HFF-Myc (cell line): ENCODE measurements around the gene P3H3.

Experiments used
- DNase-seq: peaks from one replicate; pipeline ENCODE4 v3.0.0-alpha.2; 2011; ENCODE audit warnings: low read depth; ENCODE audit errors: extremely low read depth
- H3K4me3 ChIP-seq: replicated peaks from 2 replicates; pipeline ENCODE4 v1.5.1; 2011; ENCODE audit warnings: low read depth, mild to moderate bottlenecking, control low read depth, low read length
- CTCF ChIP-seq: IDR thresholded peaks from 2 replicates; pipeline ENCODE4 v1.5.1; 2012; ENCODE audit warnings: mild to moderate bottlenecking, low read depth, low read length, control low read depth; ENCODE audit errors: missing control alignments

P3H3 gene

GRCh38 chr12:6836851-6837250 is 8.6 kb downstream of the P3H3 start:
- DNase-seq: no peak
- no peak overlapping the region for H3K4me3 ChIP-seq
- no peak for TF ChIP-seq CTCF

- no peak for DNase-seq
- no peak for TF ChIP-seq CTCF
- no peak overlapping the region for H3K4me3 ChIP-seq
Measured at GRCh38 chr12:6837370-6838060, 9.3 kb downstream of the P3H3 start.

- no peak for TF ChIP-seq CTCF
- no peak for DNase-seq
- H3K4me3 ChIP-seq: no peak overlapping the region
Measured at GRCh38 chr12:6838854-6839253, 10.6 kb downstream of the P3H3 start.

- no peak for DNase-seq
- TF ChIP-seq CTCF: no peak
- no peak overlapping the region for H3K4me3 ChIP-seq
Measured at GRCh38 chr12:6839482-6840201, 11.4 kb downstream of the P3H3 start.

GRCh38 chr12:6840330-6840729 is 12.1 kb downstream of the P3H3 start:
- no peak for TF ChIP-seq CTCF
- H3K4me3 ChIP-seq: no peak overlapping the region
- no peak for DNase-seq

- DNase-seq: no peak
- TF ChIP-seq CTCF: no peak
- H3K4me3 ChIP-seq: no peak within 1 kb of the TSS
Measured at GRCh38 chr12:6840761-6841515, 12.7 kb downstream of the P3H3 start, which contains the start of gene GNB3. TSS of gene GNB3 (plus strand) at chr12:6840925. CDS start at chr12:6841288, 363 bp downstream.
